H1 (cell line): ENCODE results near the gene ELFN1. TPM values are rescaled to one million over a fixed set of nuclear protein-coding genes. Genes with fewer than 3 reads are reported as not detected.
A peak's percentile ranks its signal among the peaks of the same experiment; 100 is the strongest.

Experiments used
- CTCF ChIA-PET: fragments of 300-600 bp; sonication (Branson Sonifier 250); formaldehyde crosslinking; loops from one replicate; lab custom pipeline; 2021; ENCODE audit not compliant: partially characterized antibody; lab: Charles Lee
- POLR2A ChIA-PET: fragments of 300-600 bp; sonication (Branson Sonifier 250); formaldehyde crosslinking; loops from one replicate; lab custom pipeline; 2021; ENCODE audit warnings: inconsistent platforms; ENCODE audit not compliant: partially characterized antibody; lab: Charles Lee
- DNase-seq, 2 experiments: peaks; one replicate each; pipeline versions ENCODE4 v3.0.0 to v3.0.0-alpha.2; 2010 to 2022; ENCODE audit warnings: low spot score in 2 of 2, low read depth in 1 of 2, mixed read lengths in 1 of 2
- FAIRE-seq: peaks from 2 replicates; lab custom pipeline; 2011; peaks lifted over from hg19 to GRCh38; lab: Jason Lieb, UNC
- H2AFZ ChIP-seq: 2 replicates; pipeline ENCODE4 v1.8.1; 2012; ENCODE audit warnings: low read length, inconsistent platforms
- H2AK5ac ChIP-seq: 2 replicates; pipeline ENCODE4 v1.6.1; 2013; ENCODE audit warnings: low read depth, low read length
- H2BK120ac ChIP-seq: replicated peaks from 2 replicates; pipeline ENCODE3; 2013; ENCODE audit warnings: low read depth, low read length, inconsistent platforms
- H2BK12ac ChIP-seq: 2 replicates; pipeline ENCODE4 v1.6.1; 2013; ENCODE audit warnings: low read depth, low read length
- H2BK15ac ChIP-seq: 2 replicates; pipeline ENCODE4 v1.6.1; 2013; ENCODE audit warnings: low read length
- H2BK20ac ChIP-seq: 2 replicates; pipeline ENCODE4 v1.6.1; 2013; ENCODE audit warnings: low read length
- H2BK5ac ChIP-seq: 2 replicates; pipeline ENCODE4 v1.6.1; 2013; ENCODE audit warnings: low read depth, low read length
- H3K14ac ChIP-seq: 2 replicates; pipeline ENCODE4 v1.6.1; 2013; ENCODE audit warnings: inconsistent platforms; ENCODE audit not compliant: insufficient read length
- H3K18ac ChIP-seq: 2 replicates; pipeline ENCODE4 v1.6.1; 2013; ENCODE audit warnings: low read length; ENCODE audit errors: extremely low read depth
- H3K23ac ChIP-seq: 2 replicates; pipeline ENCODE4 v1.6.1; 2013; ENCODE audit warnings: inconsistent platforms; ENCODE audit not compliant: insufficient read length
- H3K23me2 ChIP-seq: 2 replicates; pipeline ENCODE4 v1.6.1; 2013; ENCODE audit warnings: low read depth, low read length
- H3K27ac ChIP-seq: 2 replicates; pipeline ENCODE4 v1.6.1; 2011; ENCODE audit warnings: low read depth, low read length, inconsistent platforms
- H3K27me3 ChIP-seq, 4 experiments: replicated peaks in 1 of 4; 1 replicate in 1 of 4; 2 replicates in 3 of 4; pipeline versions ENCODE4 v1.6.1 to v1.8.1; 2011 to 2013; ENCODE audit warnings: low read length in 3 of 4, mild to moderate bottlenecking in 3 of 4, inconsistent platforms in 2 of 4, mixed read lengths in 2 of 4, moderate library complexity in 1 of 4; ENCODE audit not compliant: control insufficient read depth in 3 of 4, insufficient read depth in 3 of 4; ENCODE audit errors: extremely low read depth in 1 of 4
- H3K36me3 ChIP-seq, 4 experiments: 2 replicates each; pipeline versions ENCODE4 v1.6.1 to v1.8.1; 2011 to 2013; ENCODE audit warnings: mild to moderate bottlenecking in 4 of 4, low read length in 3 of 4, moderate library complexity in 2 of 4, control low read depth in 1 of 4, inconsistent platforms in 1 of 4; ENCODE audit not compliant: insufficient read depth in 4 of 4, control insufficient read depth in 2 of 4
- H3K4ac ChIP-seq: replicated peaks from 2 replicates; pipeline ENCODE3; 2013; ENCODE audit warnings: low read length, low read depth, mixed read lengths, inconsistent platforms; ENCODE audit not compliant: insufficient read length
- H3K4me1 ChIP-seq, 4 experiments: replicated peaks in 1 of 4; 1 replicate in 1 of 4; 2 replicates in 3 of 4; pipeline versions ENCODE4 v1.6.1 to v1.8.1; 2011 to 2013; ENCODE audit warnings: low read length in 3 of 4, inconsistent platforms in 2 of 4, mixed read lengths in 1 of 4; ENCODE audit not compliant: insufficient read depth in 4 of 4, control insufficient read depth in 3 of 4
- H3K4me2 ChIP-seq, 2 experiments: 2 replicates each; pipeline versions ENCODE4 v1.6.1 to v1.8.1; 2011 to 2013; ENCODE audit warnings: low read depth in 2 of 2, low read length in 2 of 2, control low read depth in 1 of 2, inconsistent platforms in 1 of 2, mild to moderate bottlenecking in 1 of 2; ENCODE audit not compliant: insufficient read depth in 1 of 2
- H3K4me3 ChIP-seq, 4 experiments: fragments of 200-600, 300-600 bp in 1 of 4; sonication (generic), shearing (Covaris generic), sonication (Bioruptor Twin) in 1 of 4; 2 replicates each; pipeline versions ENCODE4 v1.5.1 to v1.8.1; 2011 to 2016; ENCODE audit warnings: low read length in 4 of 4, low read depth in 3 of 4, control low read depth in 2 of 4, inconsistent platforms in 2 of 4, mild to moderate bottlenecking in 2 of 4, mixed read lengths in 1 of 4, moderate library complexity in 1 of 4; ENCODE audit not compliant: insufficient read depth in 2 of 4; ENCODE audit errors: extremely low read depth in 1 of 4
- H3K56ac ChIP-seq: replicated peaks from 2 replicates; pipeline ENCODE3; 2013; ENCODE audit warnings: low read depth, mild to moderate bottlenecking, mixed read lengths, low read length, inconsistent platforms; ENCODE audit not compliant: insufficient read length
- H3K79me1 ChIP-seq: 2 replicates; pipeline ENCODE4 v1.6.1; 2013; ENCODE audit warnings: low read depth, low read length, control low read depth
- H3K79me2 ChIP-seq, 2 experiments: 2 replicates each; pipeline versions ENCODE4 v1.6.1 to v1.8.1; 2012 to 2013; ENCODE audit warnings: low read length in 2 of 2, mild to moderate bottlenecking in 2 of 2, inconsistent platforms in 1 of 2; ENCODE audit not compliant: insufficient read depth in 2 of 2, control insufficient read depth in 1 of 2
- H3K9ac ChIP-seq, 4 experiments: replicated peaks in 1 of 4; 1 replicate in 1 of 4; 2 replicates in 3 of 4; pipeline versions ENCODE4 v1.6.1 to v1.8.1; 2011 to 2013; ENCODE audit warnings: low read depth in 3 of 4, low read length in 3 of 4, control low read depth in 2 of 4, mild to moderate bottlenecking in 2 of 4, moderate library complexity in 2 of 4, inconsistent platforms in 1 of 4; ENCODE audit errors: extremely low read depth in 1 of 4
- H3K9me3 ChIP-seq, 2 experiments: 2 replicates each; pipeline versions ENCODE4 v1.6.1 to v1.8.1; 2012 to 2013; ENCODE audit warnings: mild to moderate bottlenecking in 2 of 2, moderate library complexity in 2 of 2, control low read depth in 1 of 2, inconsistent platforms in 1 of 2, low read depth in 1 of 2, low read length in 1 of 2, mixed read lengths in 1 of 2; ENCODE audit not compliant: insufficient read depth in 2 of 2
- H4K20me1 ChIP-seq, 2 experiments: replicated peaks in 1 of 2; 2 replicates each; pipeline versions ENCODE3 to v1.8.1; 2011 to 2013; ENCODE audit warnings: inconsistent platforms in 2 of 2, low read length in 2 of 2, mild to moderate bottlenecking in 1 of 2; ENCODE audit not compliant: insufficient read depth in 2 of 2, control insufficient read depth in 1 of 2
- H4K5ac ChIP-seq: 2 replicates; pipeline ENCODE4 v1.6.1; 2013; ENCODE audit warnings: low read length, low read depth, mixed read lengths, inconsistent platforms; ENCODE audit not compliant: insufficient read length
- H4K8ac ChIP-seq: 2 replicates; pipeline ENCODE4 v1.8.0; 2013; ENCODE audit warnings: mild to moderate bottlenecking, moderate library complexity, low read length, inconsistent platforms; ENCODE audit not compliant: insufficient read depth; ENCODE audit errors: extremely low read depth
- H4K91ac ChIP-seq: replicated peaks from 2 replicates; pipeline ENCODE3; 2013; ENCODE audit warnings: low read length, mixed read lengths, inconsistent platforms; ENCODE audit not compliant: insufficient read length
- ASH2L ChIP-seq: fragments of 200-600, 300-600 bp; sonication (generic); IDR thresholded peaks from one replicate; pipeline ENCODE4 v1.7.1; 2017; ENCODE audit warnings: low read length
- BACH1 ChIP-seq: IDR thresholded peaks from 2 replicates; pipeline ENCODE4 v1.6.1; 2012; ENCODE audit warnings: low read length, improper control_type of control experiment
- CBX8 ChIP-seq: fragments of 300-800, 300-1000 bp; sonication (generic); IDR thresholded peaks from 2 replicates; pipeline ENCODE4 v1.7.1; 2016; ENCODE audit warnings: low read depth, low read length, borderline replicate concordance
- CREB1 ChIP-seq: IDR thresholded peaks from 2 replicates; pipeline ENCODE4 v1.6.1; 2012; ENCODE audit warnings: inconsistent platforms
- EP300 ChIP-seq, 2 experiments: IDR thresholded peaks; 1 replicate in 1 of 2; 2 replicates in 1 of 2; pipeline ENCODE4 v1.6.1; 2011 to 2012; ENCODE audit warnings: low read depth in 2 of 2, low read length in 2 of 2, mild to moderate bottlenecking in 2 of 2, borderline replicate concordance in 1 of 2, inconsistent platforms in 1 of 2, moderate library complexity in 1 of 2
- JUN ChIP-seq: IDR thresholded peaks from 2 replicates; pipeline ENCODE4 v1.6.1; 2011; ENCODE audit warnings: low read depth, mild to moderate bottlenecking, improper control_type of control experiment, low read length
- KDM4A ChIP-seq: IDR thresholded peaks from one replicate; pipeline ENCODE4 v1.7.1; 2012; ENCODE audit warnings: low read depth, mild to moderate bottlenecking, moderate library complexity, low read length, inconsistent platforms; ENCODE audit not compliant: severe bottlenecking
- PHF8 ChIP-seq: fragments of 200-600 bp; sonication (generic); conservative IDR thresholded peaks from 2 replicates; pipeline ENCODE4 v1.7.1; 2012; ENCODE audit warnings: low read depth, mild to moderate bottlenecking, inconsistent platforms, low read length, moderate library complexity
- RBBP5 ChIP-seq: IDR thresholded peaks from 2 replicates; pipeline ENCODE4 v1.7.1; 2012; ENCODE audit warnings: low read depth, mild to moderate bottlenecking, inconsistent platforms, low read length, moderate library complexity, borderline replicate concordance
- SIRT6 ChIP-seq: IDR thresholded peaks from one replicate; pipeline ENCODE4 v1.7.1; 2012; ENCODE audit warnings: low read length, inconsistent platforms
- SIX5 ChIP-seq: IDR thresholded peaks from 2 replicates; pipeline ENCODE4 v1.6.1; 2011; ENCODE audit warnings: mild to moderate bottlenecking, low read depth, low read length
- TBP ChIP-seq: IDR thresholded peaks from 2 replicates; pipeline ENCODE4 v1.6.1; 2011; ENCODE audit warnings: low read depth, low read length, improper control_type of control experiment
- WGBS, 2 experiments: shearing (Covaris generic) in 1 of 2; methylation state at CpG; one replicate each; pipeline versions ENCODE4 v1.1.6 to v1.1.7; 2013 to 2015; ENCODE audit warnings: low lambda C conversion rate in 2 of 2, mixed read lengths in 2 of 2, inconsistent platforms in 1 of 2, low coverage in 1 of 2, missing lambda C conversion rate in 1 of 2; ENCODE audit not compliant: insufficient replicate concordance in 2 of 2, insufficient coverage in 1 of 2, insufficient read length in 1 of 2; ENCODE audit errors: extremely low coverage in 1 of 2, missing lambda C conversion rate in 1 of 2; 5-methylcytosine and 5-hydroxymethylcytosine counted together
- polyA plus RNA-seq, 7 experiments: library from polyadenylated mRNA; depleted of rRNA in 3 of 7; stranded (reverse) in 5 of 7; unstranded in 2 of 7; fragments of >200 nt in 5 of 7; fragments of 200-250 nt in 2 of 7; gene quantifications; 1 replicate in 5 of 7; 2 replicates in 1 of 7; 4 replicates in 1 of 7; pipeline versions ENCODE4 v1.2.1 to v1.2.3, GENCODE V29; 2011 to 2013; ENCODE audit warnings: missing spikeins in 2 of 7, mixed read lengths in 2 of 7
- total RNA-seq: library from RNA; stranded (reverse); fragmentation: NEBNext Ultra II Directional; extraction: Animal tissue kit (Norgen Biotek cat#: 25700); gene quantifications from 2 replicates; pipeline ENCODE4 v1.2.1, GENCODE V29; 2021

Gene ELFN1
- total and polyA plus RNA-seq, 2 of the 8 experiments (the other 6 are each of a cell fraction or from before 2014, with no cell fraction given) = 2.0 to 4.5 TPM

GRCh38 chr7:1693991-1694524 lies 24.0 kb downstream of the ELFN1 start:
- Histone ChIP-seq H3K23me2 (peaks cover 10% of the 10 kb centered on the region; the same call in 1 of the 2 replicates), H3K79me2 (no peaks in the 10 kb centered on the region), H3K27ac (no peak overlapping the region), H2BK12ac (no peak overlapping the region), H4K8ac (peak overlapping the region; percentile 80; the same call in 1 of the 2 replicates), H2AFZ (no peak overlapping the region), H4K5ac (no peak overlapping the region), H3K14ac (no peak overlapping the region), H2BK20ac (no peak overlapping the region), H3K4me2 (peak overlapping the region in 1 of 2 experiments; percentile 44; a peak in 2 of 4 replicates), H2BK5ac (peak overlapping the region; percentile 81; the same call in 1 of the 2 replicates), H3K18ac (no peak overlapping the region), H3K23ac (no peak overlapping the region), H3K4ac (no peak overlapping the region), H2BK15ac (0 out of 2 replicates have a peak overlapping the region, but pooled peaks have one; percentile 74), H4K20me1 (peaks cover 0 to 11% of the 10 kb centered on the region in 2 experiments), H3K4me1 (peaks cover 2 to 14% (median 11%) of the 10 kb centered on the region in 4 experiments), H3K79me1 (no peaks in the 10 kb centered on the region), H4K91ac (peak overlapping the region; percentile 45), H3K36me3 (no peaks in the 10 kb centered on the region), H3K9me3 (no peaks in the 10 kb centered on the region), H3K56ac (no peak overlapping the region), H3K4me3 (no peak overlapping the region), H2AK5ac (peak overlapping the region; percentile 77; the same call in 1 of the 2 replicates), H3K9ac (no peak overlapping the region), H3K27me3 (no peaks in the 10 kb centered on the region; a peak in 1 of 7 replicates), H2BK120ac (no peak overlapping the region)
- WGBS, 2 experiments = 59% methylated on average over 15 of the region's 16 CpGs; no CpG with 5 or more reads in 1 of the 2 experiments
- ChIA-PET CTCF (interaction anchor here (0.9 to 3.0 kb wide), 4 partner anchors 8 to 31 kb away, joined by 6 to 13 read pairs (median 7); no protein-coding TSS in a partner anchor), POLR2A (interaction anchor here (0.8 to 2.2 kb wide), 4 partner anchors 11 to 32 kb away, joined by 3 to 9 read pairs (median 4); no protein-coding TSS in a partner anchor)
- DNase-seq = peak in 1 of 2 experiments; percentile 88
- FAIRE-seq = peak; percentile 32
- TF ChIP-seq CBX8 = no peak
- TF ChIP-seq SIRT6 = no peak
- no peak for TF ChIP-seq SIX5
- TF ChIP-seq BACH1 = no peak
- TF ChIP-seq JUN = no peak
- TF ChIP-seq PHF8 = no peak
- no peak for TF ChIP-seq ASH2L
- peak in 1 of 2 experiments; percentile 10; a peak in 1 of 3 replicates for TF ChIP-seq EP300 (IDR thresholded peaks at IDR 0.05; ENCODE audit: borderline replicate concordance in 1 of 2, low read depth in 2 of 2, low read length in 2 of 2)
- peak; percentile 78 for TF ChIP-seq CREB1
- no peak for TF ChIP-seq KDM4A
- TF ChIP-seq RBBP5 = 0 out of 2 replicates have a peak, but pooled peaks have one; percentile 37
- TF ChIP-seq TBP = no peak
